Esophagus (tissue), 2 donors: ENCODE data around the gene ADARB1. TPM values are rescaled to one million over a fixed set of nuclear protein-coding genes. Genes with fewer than 3 reads are reported as not detected.

Experiments
- H3K27ac ChIP-seq, 2 donors: one replicate each; pipeline ENCODE4 v1.5.1; 2013; ENCODE audit warnings: low read depth in 2 of 2, mild to moderate bottlenecking in 2 of 2, inconsistent platforms in 1 of 2, low read length in 1 of 2, moderate library complexity in 1 of 2
- H3K27me3 ChIP-seq, 2 donors: one replicate each; pipeline ENCODE4 v1.6.1; 2013; ENCODE audit warnings: low read length in 2 of 2, control low read depth in 1 of 2, mild to moderate bottlenecking in 1 of 2; ENCODE audit not compliant: insufficient read depth in 2 of 2, control insufficient read depth in 1 of 2
- H3K36me3 ChIP-seq, 2 donors: one replicate each; pipeline ENCODE4 v1.6.1; 2013; ENCODE audit warnings: low read length in 1 of 2; ENCODE audit not compliant: control insufficient read depth in 2 of 2, insufficient read depth in 2 of 2
- H3K4me1 ChIP-seq, 2 donors: one replicate each; pipeline ENCODE4 v1.6.1; 2013; ENCODE audit warnings: low read length in 1 of 2; ENCODE audit not compliant: control insufficient read depth in 2 of 2, insufficient read depth in 2 of 2
- H3K4me3 ChIP-seq, 2 donors: one replicate each; pipeline ENCODE4 v1.5.1; 2013; ENCODE audit warnings: low read length in 2 of 2, mild to moderate bottlenecking in 2 of 2, low read depth in 1 of 2, moderate library complexity in 1 of 2
- H3K9me3 ChIP-seq, 2 donors: one replicate each; pipeline ENCODE4 v1.6.1; 2013; ENCODE audit warnings: mild to moderate bottlenecking in 2 of 2, low read depth in 1 of 2, low read length in 1 of 2, moderate library complexity in 1 of 2; ENCODE audit not compliant: control insufficient read depth in 2 of 2, insufficient read depth in 1 of 2
- WGBS, 2 donors: extraction: QIAGEN DNeasy Blood & Tissue Kit; methylation state at CpG; one replicate each; pipeline ENCODE4 v1.1.7; 2013; 5-methylcytosine and 5-hydroxymethylcytosine counted together
- polyA plus RNA-seq, 2 donors: library from polyadenylated mRNA; stranded (reverse); fragments of 200-250 nt; gene quantifications; one replicate each; pipeline ENCODE4 v1.2.3, GENCODE V29; 2013
- donor health status: healthy with polysubstance abuse.
- donor health status: Bipolar disorder and iron deficiency.

ADARB1 gene
- polyA plus RNA-seq, 2 donors: 4.7 to 7.9 TPM

GRCh38 chr21:45030682-45031570 lies 43.5 kb upstream of the ADARB1 start:
- peaks cover 8 to 11% of the 10 kb centered on the region in 2 donors for H3K4me1 ChIP-seq
- H3K9me3 ChIP-seq: no peaks in the 10 kb centered on the region
- no peak overlapping the region for H3K4me3 ChIP-seq
- H3K27ac ChIP-seq: no peak overlapping the region
- no peaks in the 10 kb centered on the region for H3K36me3 ChIP-seq
- no peaks in the 10 kb centered on the region for H3K27me3 ChIP-seq
- 66 to 70% methylated on average over 23 of the region's 23 CpGs for WGBS, 2 donors

GRCh38 chr21:45031571-45032191 lies 42.7 kb upstream of the ADARB1 start:
- Histone ChIP-seq H3K27ac (peak overlapping the region in 1 of 2 donors; percentile 23), H3K4me3 (no peak overlapping the region), H3K36me3 (no peaks in the 10 kb centered on the region), H3K27me3 (no peaks in the 10 kb centered on the region), H3K4me1 (peaks cover 8 to 11% of the 10 kb centered on the region in 2 donors), H3K9me3 (no peaks in the 10 kb centered on the region)
- WGBS, 2 donors: 59 to 64% methylated on average over 23 of the region's 23 CpGs

- peaks cover 8 to 11% of the 10 kb centered on the region in 2 donors for H3K4me1 ChIP-seq
Observed at GRCh38 chr21:45032332-45032731, 42.0 kb upstream of the ADARB1 start.

GRCh38 chr21:45032977-45033710 lies 41.2 kb upstream of the ADARB1 start:
- Histone ChIP-seq H3K27me3 (no peaks in the 10 kb centered on the region), H3K27ac (peak overlapping the region; percentile 14 to 61), H3K36me3 (no peaks in the 10 kb centered on the region), H3K4me1 (peaks cover 8 to 11% of the 10 kb centered on the region in 2 donors), H3K9me3 (no peaks in the 10 kb centered on the region), H3K4me3 (no peak overlapping the region)
- 67 to 72% methylated on average over 34 to 35 of the region's 35 CpGs for WGBS, 2 donors

More at GRCh38 chr21:45032332-45032731, 42.0 kb upstream of the ADARB1 start:
- H3K27ac ChIP-seq: no peak overlapping the region
- no peaks in the 10 kb centered on the region for H3K36me3 ChIP-seq
- H3K27me3 ChIP-seq: no peaks in the 10 kb centered on the region
- no peaks in the 10 kb centered on the region for H3K9me3 ChIP-seq
- no peak overlapping the region for H3K4me3 ChIP-seq
- WGBS, 2 donors: 56 to 57% methylated on average over 21 of the region's 21 CpGs

- Histone ChIP-seq H3K36me3 (no peaks in the 10 kb centered on the region), H3K4me1 (peaks cover 8 to 11% of the 10 kb centered on the region in 2 donors), H3K27ac (peak overlapping the region; percentile 50 to 56), H3K27me3 (no peaks in the 10 kb centered on the region), H3K9me3 (no peaks in the 10 kb centered on the region), H3K4me3 (no peak overlapping the region)
- WGBS, 2 donors: 56 to 64% methylated on average over 21 of the region's 21 CpGs
Observed at GRCh38 chr21:45033791-45034555, 40.4 kb upstream of the ADARB1 start.

GRCh38 chr21:45034556-45035476 lies 39.6 kb upstream of the ADARB1 start:
- Histone ChIP-seq H3K27me3 (no peaks in the 10 kb centered on the region), H3K4me3 (no peak overlapping the region), H3K27ac (peak overlapping the region; percentile 34 to 56), H3K4me1 (peaks cover 8 to 11% of the 10 kb centered on the region in 2 donors), H3K36me3 (no peaks in the 10 kb centered on the region), H3K9me3 (no peaks in the 10 kb centered on the region)
- 81 to 86% methylated on average over 23 of the region's 23 CpGs for WGBS, 2 donors

GRCh38 chr21:45035477-45035848 lies 38.9 kb upstream of the ADARB1 start:
- no peaks in the 10 kb centered on the region for H3K9me3 ChIP-seq
- no peaks in the 10 kb centered on the region for H3K36me3 ChIP-seq
- H3K27ac ChIP-seq: no peak overlapping the region
- H3K4me1 ChIP-seq: peaks cover 8 to 11% of the 10 kb centered on the region in 2 donors
- no peak overlapping the region for H3K4me3 ChIP-seq
- no peaks in the 10 kb centered on the region for H3K27me3 ChIP-seq
- 66 to 85% methylated on average over 8 of the region's 8 CpGs for WGBS, 2 donors

GRCh38 chr21:45036630-45037029 lies 37.8 kb upstream of the ADARB1 start:
- no peaks in the 10 kb centered on the region for H3K27me3 ChIP-seq
- no peak overlapping the region for H3K27ac ChIP-seq
- no peaks in the 10 kb centered on the region for H3K9me3 ChIP-seq
- no peak overlapping the region for H3K4me3 ChIP-seq
- WGBS, 2 donors: 36 to 50% methylated on average over 1 of the region's 1 CpG
- no peaks in the 10 kb centered on the region for H3K36me3 ChIP-seq
- H3K4me1 ChIP-seq: peaks cover 4 to 11% of the 10 kb centered on the region in 2 donors
